GM15510 (cell line): Measurements from ENCODE around the gene CUX1.

Experiments
- POLR2A ChIP-seq: IDR thresholded peaks from 3 replicates; pipeline ENCODE4 v1.6.1; 2011; ENCODE audit warnings: borderline replicate concordance; ENCODE audit not compliant: insufficient read length; ENCODE audit errors: extremely low read depth

CUX1 gene

GRCh38 chr7:101818287-101819071 is 1.1 kb downstream of the CUX1 start:
- no peak for TF ChIP-seq POLR2A

DNA sequence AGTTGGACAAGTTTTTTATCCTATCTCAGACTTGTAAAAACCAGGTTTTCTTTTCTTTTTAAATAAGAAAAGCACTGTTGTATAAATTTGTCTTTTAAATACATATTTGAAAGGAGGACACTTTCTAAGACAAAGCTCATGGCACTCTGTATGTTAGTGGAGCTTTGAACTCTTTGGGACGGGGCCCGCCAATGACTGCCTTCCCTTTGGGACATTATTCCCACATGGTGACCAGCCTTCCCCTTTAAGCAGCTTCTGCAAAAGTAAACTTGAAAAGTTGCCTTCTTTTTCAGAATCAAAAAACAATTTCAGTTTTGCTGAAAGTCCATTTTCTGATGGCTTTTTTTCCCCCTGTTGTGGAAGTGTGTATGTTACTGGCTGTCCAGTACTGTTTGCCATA is 1.8 kb downstream of the CUX1 start:
- no peak for TF ChIP-seq POLR2A

DNA sequence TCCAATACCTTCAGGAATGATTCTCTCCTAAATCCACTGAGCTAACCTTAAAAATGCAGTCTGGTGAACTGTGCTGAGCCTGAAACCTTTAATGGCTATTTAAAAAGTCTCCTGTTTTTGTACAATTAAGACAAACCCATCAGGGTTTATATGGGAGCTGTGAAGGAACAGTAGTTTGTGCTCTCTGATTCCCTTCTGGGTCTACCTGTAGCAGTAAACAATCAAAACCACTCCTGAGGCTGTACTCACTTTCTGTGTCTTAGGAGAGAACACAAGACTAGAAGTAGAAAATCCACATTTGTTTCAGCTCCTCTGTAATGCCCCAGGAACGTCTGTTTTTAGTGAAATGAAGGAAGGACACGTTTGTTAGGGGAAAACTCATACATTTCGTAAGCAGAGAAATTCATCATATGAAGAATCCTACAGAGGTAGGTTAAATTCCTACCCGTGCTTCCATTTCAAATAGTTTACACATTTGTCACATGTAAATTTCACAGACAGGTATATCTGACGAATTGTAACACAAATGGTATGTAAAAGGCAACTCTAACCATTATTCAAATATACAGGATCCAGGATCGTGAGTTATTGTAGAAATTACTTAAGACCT is 2.6 kb downstream of the CUX1 start:
- no peak for TF ChIP-seq POLR2A

DNA sequence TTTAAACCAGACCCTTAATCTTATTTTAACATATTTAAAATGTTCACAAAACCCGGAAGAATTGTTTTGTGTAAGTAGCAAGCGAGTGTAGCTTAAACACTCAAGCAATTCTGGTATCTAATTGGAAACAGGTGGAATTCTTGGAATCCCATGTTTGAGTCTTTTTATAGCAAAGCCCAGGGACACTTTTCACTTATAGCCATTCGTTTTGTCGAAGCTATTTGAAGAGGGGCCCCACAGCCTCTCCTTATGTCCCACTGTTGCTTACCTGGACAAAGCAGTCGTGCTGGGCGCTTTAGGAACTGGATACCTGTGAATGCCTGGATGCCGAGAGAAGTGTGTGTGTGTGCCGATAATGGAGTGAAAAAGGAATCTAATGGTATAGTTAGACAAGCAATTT is 3.3 kb downstream of the CUX1 start:
- no peak for TF ChIP-seq POLR2A

DNA sequence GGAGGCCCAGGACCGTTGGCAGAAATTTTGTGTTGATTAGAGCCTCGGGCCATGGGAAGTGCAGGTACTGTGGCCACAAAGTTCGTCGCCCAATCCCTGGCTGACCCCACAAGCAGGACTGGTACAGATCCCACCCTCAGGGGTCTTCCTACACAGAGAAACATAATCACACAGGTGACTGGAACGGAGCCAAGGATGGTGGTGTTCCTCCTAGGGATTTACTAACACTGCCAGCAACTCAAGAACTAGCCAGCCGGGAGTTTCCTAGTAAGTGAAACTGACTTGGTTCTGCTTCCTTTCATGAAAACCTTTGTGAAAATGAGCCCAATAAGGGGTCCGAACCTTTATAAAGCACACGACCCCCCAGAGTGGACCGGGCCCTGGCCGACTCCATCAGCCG is 5.7 kb downstream of the CUX1 start:
- no peak for TF ChIP-seq POLR2A

DNA sequence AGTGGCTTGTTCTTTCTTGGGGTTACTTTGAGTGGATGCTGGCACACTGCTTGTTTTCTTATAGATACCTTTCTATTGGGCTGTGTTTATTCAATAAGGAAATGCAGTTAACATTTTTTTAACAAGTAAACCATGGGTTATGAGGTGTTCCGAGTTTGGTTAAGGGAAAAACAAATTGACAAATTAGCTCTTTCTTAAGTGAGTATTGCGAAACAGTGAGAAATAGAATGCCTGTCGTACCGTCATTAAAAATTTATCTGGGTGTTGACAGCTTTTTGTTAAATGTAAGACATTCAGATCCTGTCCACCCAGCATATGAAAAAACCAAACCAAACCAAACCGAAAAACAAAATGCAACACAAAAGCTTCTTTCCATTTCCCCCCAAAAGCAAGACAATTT is 6.2 kb downstream of the CUX1 start:
- no peak for TF ChIP-seq POLR2A

DNA sequence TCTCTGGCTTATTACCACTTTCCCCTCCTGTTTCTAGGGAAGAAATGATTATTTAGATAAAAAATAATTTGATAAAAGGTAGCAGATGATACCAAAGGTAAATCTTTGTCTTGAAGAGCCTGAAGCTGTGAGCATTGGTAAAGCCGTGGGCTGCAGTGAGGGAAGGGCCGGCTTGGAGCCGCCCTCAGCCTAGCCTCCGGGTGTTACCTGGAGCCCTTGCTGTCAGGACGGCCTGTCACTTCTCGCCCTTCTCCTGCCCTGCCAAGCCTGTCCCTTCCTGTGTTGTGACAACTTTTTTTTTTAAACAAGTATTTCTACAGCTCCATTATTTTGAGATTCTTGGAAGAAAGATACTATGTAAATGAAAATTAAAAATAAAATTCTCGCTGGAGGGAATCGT is 7.0 kb downstream of the CUX1 start:
- TF ChIP-seq POLR2A: no peak

DNA sequence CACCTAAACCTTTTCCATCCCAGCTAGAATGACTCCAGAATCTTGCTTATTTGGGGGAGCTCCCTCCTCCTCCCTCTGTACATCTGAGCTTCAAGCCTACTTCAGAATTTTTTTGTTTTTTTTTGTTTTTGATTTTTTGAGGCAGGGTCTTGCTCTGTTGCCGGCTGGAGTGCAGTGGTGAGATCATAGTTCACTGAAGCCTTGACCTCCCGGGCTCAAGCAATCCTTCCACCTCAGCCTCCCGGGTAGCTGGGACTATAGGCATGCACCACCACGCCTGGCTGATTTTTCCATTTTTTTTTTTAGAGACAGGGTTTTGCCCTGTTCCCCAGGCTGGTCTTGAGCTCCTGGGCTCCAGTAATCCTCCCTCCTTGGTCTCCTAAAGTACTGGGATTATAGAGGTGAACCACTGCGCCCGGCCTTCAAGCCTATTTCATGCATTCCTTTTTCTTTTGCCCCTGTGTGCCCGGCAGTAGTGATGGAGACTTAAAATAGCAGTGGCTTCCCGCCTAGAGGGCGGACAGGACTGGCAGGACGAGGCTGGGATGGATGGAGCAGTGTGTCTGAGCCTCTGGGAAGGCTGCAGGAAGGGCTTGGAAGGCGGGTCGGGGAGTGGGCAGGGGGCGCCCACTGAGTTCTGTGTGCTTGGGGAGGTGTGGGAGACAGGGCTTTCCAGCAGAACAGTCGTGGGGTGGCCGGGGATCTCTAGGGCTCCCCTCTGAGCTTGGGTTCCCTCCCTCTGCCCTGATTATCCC is 8.8 kb downstream of the CUX1 start:
- TF ChIP-seq POLR2A: no peak

GRCh38 chr7:101828301-101829020 is 11.0 kb downstream of the CUX1 start:
- TF ChIP-seq POLR2A: no peak

DNA sequence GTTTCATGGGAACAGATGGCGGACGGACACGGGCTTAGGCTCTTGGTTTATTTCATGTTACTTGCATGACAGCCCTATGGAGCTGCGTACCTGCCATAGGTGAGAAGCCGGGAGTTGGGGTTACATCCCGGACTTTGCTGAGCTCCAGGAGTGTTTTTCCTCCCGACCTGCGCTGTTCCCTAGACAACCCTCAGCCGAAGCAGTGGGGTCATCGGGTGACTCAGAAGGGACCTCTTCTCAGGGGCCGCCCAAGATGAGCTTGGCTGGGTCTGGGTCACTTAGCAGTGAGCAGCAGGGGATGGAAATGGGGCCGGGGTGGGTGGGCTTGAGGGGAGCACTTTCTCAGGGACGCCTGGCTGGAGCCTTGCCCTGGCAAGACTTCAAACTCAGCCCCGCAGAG is 11.9 kb downstream of the CUX1 start:
- no peak for TF ChIP-seq POLR2A

DNA sequence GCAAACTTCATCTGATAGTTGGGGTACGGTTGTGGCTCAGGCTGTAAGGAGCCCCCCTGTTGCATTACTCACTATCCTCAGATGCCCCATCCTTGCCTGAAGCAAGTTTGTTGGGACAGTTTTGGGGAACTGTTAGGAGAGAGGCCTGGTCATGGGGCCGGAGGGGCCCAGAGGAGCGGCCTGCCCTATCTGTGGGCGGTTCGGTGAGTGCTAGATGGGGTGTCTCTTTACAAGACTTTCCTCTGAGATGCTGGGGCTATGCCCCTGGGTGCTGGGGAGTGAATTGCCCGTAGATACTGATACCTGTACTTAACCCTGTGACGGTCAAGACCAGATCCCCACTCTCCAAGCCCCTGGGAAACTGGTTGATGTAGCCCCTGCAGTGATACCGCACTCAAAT is 12.4 kb downstream of the CUX1 start:
- TF ChIP-seq POLR2A: no peak

- TF ChIP-seq POLR2A: no peak
These were observed 14.8 kb downstream of the CUX1 start for GRCh38 chr7:101832205-101832631.

GRCh38 chr7:101832685-101833375 is 15.4 kb downstream of the CUX1 start:
- no peak for TF ChIP-seq POLR2A

DNA sequence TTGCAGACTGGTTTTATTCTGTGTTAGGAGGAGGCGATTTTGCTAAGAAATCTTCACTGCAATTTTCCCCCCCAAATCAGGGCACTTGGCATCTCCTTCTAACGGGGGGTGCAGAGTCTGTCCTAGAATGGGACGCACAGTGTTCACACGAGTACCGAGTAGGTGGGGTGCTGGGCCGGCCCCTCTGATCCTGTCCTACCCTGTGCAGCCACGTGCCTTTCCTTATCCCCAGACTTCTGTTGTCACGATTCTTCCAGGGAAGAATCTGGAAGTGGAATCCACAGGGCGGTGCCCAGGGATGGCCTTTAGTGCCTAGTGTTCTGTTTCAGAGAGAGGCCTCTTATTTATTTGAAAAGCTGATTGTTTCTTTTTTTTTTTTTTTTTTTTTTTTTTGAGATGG is 16.4 kb downstream of the CUX1 start:
- no peak for TF ChIP-seq POLR2A
